Measurements from ENCODE around the gene IMPACT. TPM values are rescaled to one million over a fixed set of nuclear protein-coding genes. Genes with fewer than 3 reads are reported as not detected.

IMPACT gene
- total RNA-seq, 3 donors from 2014 or later = 20.3 to 30.8 (median 29.4) TPM

GRCh38 chr18:24466771-24467170 lies 40.3 kb downstream of the IMPACT start:
- no peak for TF ChIP-seq CTCF (IDR thresholded peaks at IDR 0.05)
- DNase-seq (no peak), ATAC-seq (no peak)
- no peaks in the 10 kb centered on the region for H3K9me3 ChIP-seq
- intact Hi-C loops (cut with DNase I, micrococcal nuclease) = no loop called here
- H3K4me1 ChIP-seq (ENCODE audit: low read depth) = no peaks in the 10 kb centered on the region
- no peak overlapping the region for H3K4me3 ChIP-seq
- H3K36me3 ChIP-seq (ENCODE audit: low read depth) = no peaks in the 10 kb centered on the region

- no peaks in the 10 kb centered on the region for H3K4me1 ChIP-seq (ENCODE audit: low read depth)
- DNase-seq (no peak), ATAC-seq (no peak)
- intact Hi-C loops (cut with DNase I, micrococcal nuclease) = no loop called here
- H3K36me3 ChIP-seq (ENCODE audit: low read depth) = no peaks in the 10 kb centered on the region
- H3K4me3 ChIP-seq = no peak overlapping the region
- no peaks in the 10 kb centered on the region for H3K9me3 ChIP-seq
- no peak for TF ChIP-seq CTCF (IDR thresholded peaks at IDR 0.05)
These were observed 43.6 kb downstream of the IMPACT start for GRCh38 chr18:24470022-24470618.

- TF ChIP-seq CTCF (IDR thresholded peaks at IDR 0.05) = no peak
- H3K4me1 ChIP-seq (ENCODE audit: low read depth) = no peaks in the 10 kb centered on the region
- DNase-seq = no peak
- intact Hi-C loops (cut with DNase I, micrococcal nuclease) = no loop called here
- H3K36me3 ChIP-seq (ENCODE audit: low read depth) = no peaks in the 10 kb centered on the region
- no peak for ATAC-seq
- H3K9me3 ChIP-seq = no peaks in the 10 kb centered on the region
- H3K4me3 ChIP-seq = no peak overlapping the region
These were observed 44.3 kb downstream of the IMPACT start for GRCh38 chr18:24470805-24471204.

- no peak for TF ChIP-seq CTCF (IDR thresholded peaks at IDR 0.05)
- no peaks in the 10 kb centered on the region for H3K9me3 ChIP-seq
- no peaks in the 10 kb centered on the region for H3K4me1 ChIP-seq (ENCODE audit: low read depth)
- no peak for ATAC-seq
- no peak for DNase-seq
- intact Hi-C loops (cut with DNase I, micrococcal nuclease) = no loop called here
- no peaks in the 10 kb centered on the region for H3K36me3 ChIP-seq (ENCODE audit: low read depth)
- no peak overlapping the region for H3K4me3 ChIP-seq
These were observed 46.1 kb downstream of the IMPACT start for GRCh38 chr18:24472591-24472990.

- no peak for TF ChIP-seq CTCF (IDR thresholded peaks at IDR 0.05)
- Histone ChIP-seq H3K36me3 (ENCODE audit: low read depth) (no peaks in the 10 kb centered on the region), H3K4me3 (no peak overlapping the region), H3K9me3 (no peaks in the 10 kb centered on the region), H3K4me1 (ENCODE audit: low read depth) (no peaks in the 10 kb centered on the region)
- ATAC-seq = no peak
- DNase-seq = no peak
- intact Hi-C loops (cut with DNase I, micrococcal nuclease) = no loop called here
These were observed 47.9 kb downstream of the IMPACT start for GRCh38 chr18:24474406-24474805.
